Mucosa of rectum (tissue), 2 donors: ENCODE results near the gene PRPH.
"Not testable (repeated sequence)": the region's sequence is repeated elsewhere in the genome, so short reads cannot be mapped to it uniquely, and the experiment has no call there.

Experiments
- H3K27ac ChIP-seq, 2 donors: one replicate each; pipeline ENCODE4 v1.7.0; 2013; ENCODE audit warnings: inconsistent platforms in 2 of 2, low read depth in 2 of 2, low read length in 2 of 2
- H3K27me3 ChIP-seq, 2 donors: one replicate each; pipeline ENCODE4 v1.7.0; 2013; ENCODE audit warnings: low read length in 2 of 2; ENCODE audit not compliant: control insufficient read depth in 2 of 2, insufficient read depth in 2 of 2
- H3K36me3 ChIP-seq, 2 donors: one replicate each; pipeline ENCODE4 v1.7.0; 2013; ENCODE audit warnings: low read length in 2 of 2; ENCODE audit not compliant: control insufficient read depth in 2 of 2, insufficient read depth in 2 of 2
- H3K4me1 ChIP-seq, 2 donors: one replicate each; pipeline ENCODE4 v1.7.0; 2013; ENCODE audit warnings: low read length in 2 of 2, mild to moderate bottlenecking in 1 of 2; ENCODE audit not compliant: control insufficient read depth in 2 of 2, insufficient read depth in 2 of 2
- H3K4me3 ChIP-seq, 2 donors: one replicate each; pipeline ENCODE4 v1.7.0; 2013; ENCODE audit warnings: low read length in 2 of 2
- H3K9ac ChIP-seq, 2 donors: one replicate each; pipeline ENCODE4 v1.7.0; 2013; ENCODE audit warnings: low read length in 2 of 2, low read depth in 1 of 2, mild to moderate bottlenecking in 1 of 2
- H3K9me3 ChIP-seq, 2 donors: one replicate each; pipeline ENCODE4 v1.7.0; 2013; ENCODE audit warnings: low read length in 2 of 2; ENCODE audit not compliant: control insufficient read depth in 2 of 2
- donor health status: healthy.
- donor health status: Normal muscosa, but diverticular disease.

PRPH gene

GRCh38 chr12:49261721-49262120 is 33.2 kb upstream of the PRPH start:
- H3K9me3 ChIP-seq = no peaks in the 10 kb centered on the region
- H3K27me3 ChIP-seq = no peaks in the 10 kb centered on the region
- no peaks in the 10 kb centered on the region for H3K36me3 ChIP-seq
- H3K4me1 ChIP-seq = peaks cover 6 to 12% of the 10 kb centered on the region in 2 donors
- H3K9ac ChIP-seq = no peak overlapping the region
- no peak overlapping the region for H3K27ac ChIP-seq
- no peak overlapping the region for H3K4me3 ChIP-seq

DNA sequence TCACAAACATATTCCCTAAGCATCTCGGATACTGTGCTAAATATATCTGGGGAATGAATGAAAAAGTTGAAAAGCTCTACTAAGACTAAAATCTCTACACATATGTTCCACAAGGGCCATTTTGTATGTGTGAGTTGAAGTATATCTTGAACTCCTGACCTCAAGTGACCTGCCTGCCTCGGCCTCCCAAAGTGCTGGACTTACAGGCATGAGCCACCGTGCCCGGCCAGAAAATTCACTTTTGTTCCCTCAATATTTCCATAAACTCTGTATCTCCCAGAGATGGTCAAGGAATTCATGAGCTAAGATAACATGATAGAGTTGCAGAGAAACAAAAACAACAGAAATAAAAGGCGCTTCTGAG is 31.6 kb upstream of the PRPH start:
- Histone ChIP-seq H3K27me3 (no peaks in the 10 kb centered on the region), H3K36me3 (no peaks in the 10 kb centered on the region), H3K27ac (no peak overlapping the region), H3K9me3 (no peaks in the 10 kb centered on the region), H3K4me1 (peaks cover 9 to 24% of the 10 kb centered on the region in 2 donors), H3K4me3 (peak overlapping the region in 1 of 2 donors; percentile 17), H3K9ac (no peak overlapping the region)

- Histone ChIP-seq H3K4me1 (peaks cover 9 to 25% of the 10 kb centered on the region in 2 donors), H3K27me3 (no peaks in the 10 kb centered on the region), H3K36me3 (peaks cover under 1 to 3% of the 10 kb centered on the region in 2 donors), H3K4me3 (peak overlapping the region; percentile 84 to 91), H3K27ac (peak overlapping the region; percentile 99), H3K9ac (peak overlapping the region; percentile 92 to 99), H3K9me3 (no peaks in the 10 kb centered on the region)
Observed at GRCh38 chr12:49264466-49264872, 30.5 kb upstream of the PRPH start.

GRCh38 chr12:49264873-49265792 is 29.8 kb upstream of the PRPH start, which contains the start of gene TUBA1C:
Gene TUBA1C, plus strand, starts transcription at chr12:49265082. Its CDS starts 100 bp downstream, at chr12:49265182.
- Histone ChIP-seq H3K9ac (peak within 1 kb of the TSS; percentile 94 to 99), H3K27ac (peak within 1 kb of the TSS; percentile 99), H3K4me3 (peak within 1 kb of the TSS; percentile 84 to 91), H3K36me3 (peaks cover 7 to 10% of the 10 kb centered on the region in 2 donors), H3K27me3 (no peaks in the 10 kb centered on the region), H3K9me3 (no peaks in the 10 kb centered on the region), H3K4me1 (peaks cover 9 to 25% of the 10 kb centered on the region in 2 donors)

GRCh38 chr12:49269191-49269590 is 25.8 kb upstream of the PRPH start:
- H3K27ac ChIP-seq, H3K9me3 ChIP-seq, H3K4me3 ChIP-seq, H3K9ac ChIP-seq, H3K27me3 ChIP-seq: not testable (repeated sequence)
- Histone ChIP-seq H3K4me1 (peaks cover 9 to 25% of the 10 kb centered on the region in 2 donors), H3K36me3 (peaks cover 36 to 43% of the 10 kb centered on the region in 2 donors)

- Histone ChIP-seq H3K36me3 (peaks cover 36 to 43% of the 10 kb centered on the region in 2 donors), H3K9ac (no peak overlapping the region)
Observed at GRCh38 chr12:49272790-49273725, 21.9 kb upstream of the PRPH start.

GRCh38 chr12:49273726-49274395 is 21.1 kb upstream of the PRPH start:
- H3K36me3 ChIP-seq = peaks cover 36 to 43% of the 10 kb centered on the region in 2 donors
- H3K27ac ChIP-seq = no peak overlapping the region
- no peaks in the 10 kb centered on the region for H3K9me3 ChIP-seq
- no peaks in the 10 kb centered on the region for H3K27me3 ChIP-seq
- no peaks in the 10 kb centered on the region for H3K4me1 ChIP-seq
- H3K9ac ChIP-seq = no peak overlapping the region
- no peak overlapping the region for H3K4me3 ChIP-seq

More at GRCh38 chr12:49272790-49273725, 21.9 kb upstream of the PRPH start:
- no peaks in the 10 kb centered on the region for H3K9me3 ChIP-seq
- no peaks in the 10 kb centered on the region for H3K27me3 ChIP-seq
- H3K4me3 ChIP-seq = no peak overlapping the region
- H3K27ac ChIP-seq = no peak overlapping the region
- H3K4me1 ChIP-seq = peaks cover 0 to 3% of the 10 kb centered on the region in 2 donors

DNA sequence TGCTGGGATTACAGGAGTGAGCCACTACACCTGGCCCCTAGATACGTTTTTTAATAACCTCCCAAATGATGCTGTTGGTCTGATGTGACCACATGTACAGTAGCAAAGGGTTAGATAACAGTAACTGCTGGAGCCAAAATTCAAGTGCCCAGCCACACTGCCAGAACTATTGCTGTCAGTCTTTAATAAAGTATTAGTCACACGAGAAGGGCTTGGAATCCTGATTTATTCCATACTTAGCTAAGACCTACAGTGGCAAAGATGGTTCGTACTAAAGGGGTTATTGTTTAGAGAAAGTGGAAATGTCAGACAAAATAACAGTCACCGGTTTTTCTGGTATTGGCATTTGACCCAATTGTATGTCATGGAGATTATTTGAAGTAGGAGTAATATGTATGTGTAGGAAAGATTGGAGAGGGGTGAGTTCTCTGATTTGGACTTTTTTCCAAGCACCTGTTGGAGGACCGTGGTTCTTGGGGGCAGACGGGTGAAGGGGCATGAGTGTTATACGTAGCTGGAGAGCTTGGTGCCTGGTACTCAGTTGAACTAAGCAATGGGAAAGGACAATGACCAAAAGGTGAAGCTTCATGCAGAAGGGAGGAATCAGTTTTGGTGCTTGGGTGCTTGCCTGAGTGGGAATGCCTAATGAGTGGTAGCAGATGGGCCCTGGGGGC is 20.4 kb upstream of the PRPH start:
- peaks cover 0 to 2% of the 10 kb centered on the region in 2 donors for H3K4me1 ChIP-seq
- no peak overlapping the region for H3K4me3 ChIP-seq
- no peaks in the 10 kb centered on the region for H3K27me3 ChIP-seq
- no peak overlapping the region for H3K27ac ChIP-seq
- H3K9me3 ChIP-seq = no peaks in the 10 kb centered on the region
- peaks cover 35 to 39% of the 10 kb centered on the region in 2 donors for H3K36me3 ChIP-seq
- H3K9ac ChIP-seq = no peak overlapping the region
